ENCODE measurements around the gene ZNF138. TPM values are rescaled to one million over a fixed set of nuclear protein-coding genes. Genes with fewer than 3 reads are reported as not detected.

ZNF138 gene
- polyA plus RNA-seq, 1 donor (not counting 4 experiments of a cell fraction or from before 2014, with no cell fraction given) = 6.3 TPM

GRCh38 chr7:64873155-64873500 lies 78.9 kb downstream of the ZNF138 start:
- Histone ChIP-seq H3K9me1 (ENCODE audit: control insufficient read depth, extremely low read depth, insufficient read depth, low read length) (no peaks in the 10 kb centered on the region), H2AFZ (ENCODE audit: control insufficient read depth, low read length) (no peak overlapping the region), H3K27ac (ENCODE audit: control insufficient read depth, insufficient read depth, low read length) (no peak overlapping the region), H3K79me2 (ENCODE audit: control insufficient read depth, insufficient read depth, low read length) (no peaks in the 10 kb centered on the region), H3K9me3 (ENCODE audit: control insufficient read depth, low read depth, low read length) (peaks cover 9% of the 10 kb centered on the region), H3K27me3 (ENCODE audit: control insufficient read depth, extremely low read depth, insufficient read depth, low read length) (no peaks in the 10 kb centered on the region), H3K36me3 (ENCODE audit: control insufficient read depth in 2 of 2, extremely low read depth in 1 of 2, insufficient read depth in 2 of 2, low read length in 2 of 2) (no peaks in the 10 kb centered on the region), H3K4me3 (ENCODE audit: control insufficient read depth in 2 of 3, extremely low read depth in 1 of 3, insufficient read depth in 2 of 3, low read depth in 1 of 3, low read length in 3 of 3) (no peak overlapping the region), H3K4me2 (ENCODE audit: control insufficient read depth, extremely low read depth, insufficient read depth, low read depth, low read length) (no peak overlapping the region), H3K9ac (ENCODE audit: control insufficient read depth, extremely low read depth, insufficient read depth, low read length) (no peak overlapping the region), H4K20me1 (ENCODE audit: control insufficient read depth, extremely low read depth, insufficient read depth, low read length) (no peaks in the 10 kb centered on the region), H3K4me1 (ENCODE audit: control insufficient read depth, extremely low read depth, insufficient read depth, low read length) (no peaks in the 10 kb centered on the region)
- TF ChIP-seq CTCF (optimal IDR thresholded peaks at IDR 0.05 in 1 of 3, IDR thresholded peaks at IDR 0.05 in 1 of 3, conservative IDR thresholded peaks at IDR 0.05 in 1 of 3; ENCODE audit: extremely low read depth in 1 of 3, insufficient read depth in 2 of 3, low read length in 3 of 3) (no peak), EZH2 (IDR thresholded peaks at IDR 0.05; ENCODE audit: low read length) (no peak)
- FAIRE-seq = no peak
- DNase-seq (ENCODE audit: low read depth, low spot score) = no peak
- dilution Hi-C loops (cut with MboI; ENCODE audit: extremely low pct_ligation_motif_present, low sequenced_read_pairs) = no loop called here

- no peaks in the 10 kb centered on the region for H4K20me1 ChIP-seq (ENCODE audit: control insufficient read depth, extremely low read depth, insufficient read depth, low read length)
- DNase-seq (ENCODE audit: low read depth, low spot score) (no peak), FAIRE-seq (no peak)
- H3K4me1 ChIP-seq (ENCODE audit: control insufficient read depth, extremely low read depth, insufficient read depth, low read length) = no peaks in the 10 kb centered on the region
- dilution Hi-C loops (cut with MboI; ENCODE audit: extremely low pct_ligation_motif_present, low sequenced_read_pairs) = no loop called here
- no peaks in the 10 kb centered on the region for H3K27me3 ChIP-seq (ENCODE audit: control insufficient read depth, extremely low read depth, insufficient read depth, low read length)
- peaks cover 9% of the 10 kb centered on the region for H3K9me3 ChIP-seq (ENCODE audit: control insufficient read depth, low read depth, low read length)
- H3K27ac ChIP-seq (ENCODE audit: control insufficient read depth, insufficient read depth, low read length) = no peak overlapping the region
- TF ChIP-seq EZH2 (IDR thresholded peaks at IDR 0.05; ENCODE audit: low read length) = no peak
- TF ChIP-seq CTCF (optimal IDR thresholded peaks at IDR 0.05 in 1 of 3, IDR thresholded peaks at IDR 0.05 in 1 of 3, conservative IDR thresholded peaks at IDR 0.05 in 1 of 3; ENCODE audit: extremely low read depth in 1 of 3, insufficient read depth in 2 of 3, low read length in 3 of 3) = no peak
- H3K4me3 ChIP-seq (ENCODE audit: control insufficient read depth in 2 of 3, extremely low read depth in 1 of 3, insufficient read depth in 2 of 3, low read depth in 1 of 3, low read length in 3 of 3) = no peak overlapping the region
- H3K4me2 ChIP-seq (ENCODE audit: control insufficient read depth, extremely low read depth, insufficient read depth, low read depth, low read length) = no peak overlapping the region
- no peaks in the 10 kb centered on the region for H3K9me1 ChIP-seq (ENCODE audit: control insufficient read depth, extremely low read depth, insufficient read depth, low read length)
- no peaks in the 10 kb centered on the region for H3K36me3 ChIP-seq (ENCODE audit: control insufficient read depth in 2 of 2, extremely low read depth in 1 of 2, insufficient read depth in 2 of 2, low read length in 2 of 2)
- no peaks in the 10 kb centered on the region for H3K79me2 ChIP-seq (ENCODE audit: control insufficient read depth, insufficient read depth, low read length)
- no peak overlapping the region for H3K9ac ChIP-seq (ENCODE audit: control insufficient read depth, extremely low read depth, insufficient read depth, low read length)
- H2AFZ ChIP-seq (ENCODE audit: control insufficient read depth, low read length) = no peak overlapping the region
Measured at GRCh38 chr7:64873517-64873916, 79.3 kb downstream of the ZNF138 start.

All from keratinocyte (primary cell).